H9 (cell line): Measurements from ENCODE around the gene PDE1C. TPM values are rescaled to one million over a fixed set of nuclear protein-coding genes. Genes with fewer than 3 reads are reported as not detected.

ENCODE experiments used
- DNase-seq: peaks from one replicate; pipeline ENCODE4 v3.0.0-alpha.2; 2017
- H2AFZ ChIP-seq: one replicate; pipeline ENCODE4 v1.6.1; 2013; ENCODE audit warnings: mild to moderate bottlenecking, low read length, control low read depth, moderate library complexity
- H2AK5ac ChIP-seq: 2 replicates; pipeline ENCODE4 v1.6.1; 2013; ENCODE audit warnings: low read length, control low read depth, mixed read lengths; ENCODE audit not compliant: insufficient read length
- H2BK120ac ChIP-seq: one replicate; pipeline ENCODE4 v1.6.1; 2013; ENCODE audit warnings: low read depth, mild to moderate bottlenecking, low read length, control low read depth, inconsistent platforms; ENCODE audit not compliant: poor library complexity, severe bottlenecking
- H2BK12ac ChIP-seq: 2 replicates; pipeline ENCODE4 v1.6.1; 2013; ENCODE audit warnings: low read length, control low read depth, mixed read lengths, low read depth; ENCODE audit not compliant: insufficient read length
- H2BK15ac ChIP-seq: 2 replicates; pipeline ENCODE4 v1.6.1; 2013; ENCODE audit warnings: low read depth, low read length, control low read depth
- H2BK20ac ChIP-seq: one replicate; pipeline ENCODE4 v1.6.1; 2013; ENCODE audit warnings: low read depth, mild to moderate bottlenecking, low read length, control low read depth, inconsistent platforms; ENCODE audit not compliant: poor library complexity, severe bottlenecking
- H2BK5ac ChIP-seq: 2 replicates; pipeline ENCODE4 v1.6.1; 2013; ENCODE audit warnings: low read length, control low read depth, mixed read lengths; ENCODE audit not compliant: insufficient read length
- H3K14ac ChIP-seq: 2 replicates; pipeline ENCODE4 v1.6.1; 2013; ENCODE audit warnings: low read length, control low read depth; ENCODE audit not compliant: insufficient read depth
- H3K18ac ChIP-seq: 2 replicates; pipeline ENCODE4 v1.6.1; 2013; ENCODE audit warnings: low read depth, mild to moderate bottlenecking, mixed read lengths, low read length, control low read depth; ENCODE audit not compliant: insufficient read length
- H3K23ac ChIP-seq: 2 replicates; pipeline ENCODE4 v1.6.1; 2013; ENCODE audit warnings: low read length, control low read depth, mixed read lengths, low read depth; ENCODE audit not compliant: insufficient read length
- H3K23me2 ChIP-seq: 2 replicates; pipeline ENCODE4 v1.6.1; 2013; ENCODE audit warnings: low read depth, mild to moderate bottlenecking, mixed read lengths, low read length, control low read depth; ENCODE audit not compliant: insufficient read length, poor library complexity, severe bottlenecking
- H3K27ac ChIP-seq: 2 replicates; pipeline ENCODE4 v1.5.1; 2013; ENCODE audit warnings: low read length, control low read depth, mixed read lengths, low read depth; ENCODE audit not compliant: insufficient read length
- H3K27me3 ChIP-seq: 2 replicates; pipeline ENCODE4 v1.6.1; 2013; ENCODE audit warnings: low read length, control low read depth, inconsistent platforms; ENCODE audit not compliant: insufficient read depth
- H3K4ac ChIP-seq: 2 replicates; pipeline ENCODE4 v1.6.1; 2013; ENCODE audit warnings: low read depth, mild to moderate bottlenecking, control low read depth, inconsistent platforms, low read length, moderate library complexity
- H3K4me1 ChIP-seq: 2 replicates; pipeline ENCODE4 v1.6.1; 2013; ENCODE audit warnings: low read length, control low read depth, inconsistent platforms; ENCODE audit not compliant: insufficient read depth
- H3K4me2 ChIP-seq: 2 replicates; pipeline ENCODE4 v1.6.1; 2013; ENCODE audit warnings: low read length, control low read depth, mixed read lengths; ENCODE audit not compliant: insufficient read length, insufficient read depth
- H3K56ac ChIP-seq: 2 replicates; pipeline ENCODE4 v1.6.1; 2013; ENCODE audit warnings: low read depth, mild to moderate bottlenecking, mixed read lengths, low read length, control low read depth; ENCODE audit not compliant: insufficient read length
- H3K79me1 ChIP-seq: 2 replicates; pipeline ENCODE4 v1.6.1; 2013; ENCODE audit warnings: low read depth, mild to moderate bottlenecking, moderate library complexity, low read length, control low read depth, inconsistent platforms; ENCODE audit not compliant: insufficient read depth, poor library complexity, severe bottlenecking
- H3K79me2 ChIP-seq: 2 replicates; pipeline ENCODE4 v1.6.1; 2013; ENCODE audit warnings: low read length, control low read depth, inconsistent platforms; ENCODE audit not compliant: insufficient read depth
- H3K9ac ChIP-seq: 2 replicates; pipeline ENCODE4 v1.6.1; 2013; ENCODE audit warnings: low read length, control low read depth, mixed read lengths; ENCODE audit not compliant: insufficient read length; ENCODE audit errors: extremely low read depth
- H3K9me3 ChIP-seq: one replicate; pipeline ENCODE4 v1.6.1; 2013; ENCODE audit warnings: low read depth, low read length, inconsistent platforms; ENCODE audit not compliant: control insufficient read depth
- H3T11ph ChIP-seq: one replicate; pipeline ENCODE4 v1.6.1; 2013; ENCODE audit warnings: mild to moderate bottlenecking, low read length, control low read depth, inconsistent platforms
- H4K20me1 ChIP-seq: one replicate; pipeline ENCODE4 v1.6.1; 2013; ENCODE audit not compliant: control insufficient read depth, insufficient read length, insufficient read depth
- H4K5ac ChIP-seq: 2 replicates; pipeline ENCODE4 v1.6.1; 2013; ENCODE audit warnings: low read depth, mild to moderate bottlenecking, mixed read lengths, low read length, control low read depth; ENCODE audit not compliant: insufficient read length
- H4K8ac ChIP-seq: replicated peaks from 2 replicates; pipeline ENCODE4 v1.6.1; 2013; ENCODE audit warnings: low read length, control low read depth, mixed read lengths, low read depth; ENCODE audit not compliant: insufficient read length
- H4K91ac ChIP-seq: 2 replicates; pipeline ENCODE4 v1.6.1; 2013; ENCODE audit warnings: low read depth, mild to moderate bottlenecking, moderate library complexity, mixed read lengths, low read length, control low read depth; ENCODE audit not compliant: insufficient read length
- H3K27ac Mint-ChIP-seq, 3 experiments: 2 replicates in 2 of 3; 3 replicates in 1 of 3; pipeline ENCODE4 v1.8.0; 2020 to 2021; ENCODE audit warnings: mixed read lengths in 3 of 3, mild to moderate bottlenecking in 1 of 3, moderate library complexity in 1 of 3
- H3K27me3 Mint-ChIP-seq: 2 replicates; pipeline ENCODE4 v1.8.0; 2021; ENCODE audit warnings: low read depth, mild to moderate bottlenecking, moderate library complexity, mixed read lengths
- H3K36me3 Mint-ChIP-seq, 3 experiments: 2 replicates in 2 of 3; 3 replicates in 1 of 3; pipeline ENCODE4 v1.8.0; 2020 to 2021; ENCODE audit warnings: low read depth in 3 of 3, mixed read lengths in 3 of 3; ENCODE audit not compliant: insufficient read depth in 1 of 3
- H3K4me1 Mint-ChIP-seq, 2 experiments: 2 replicates each; pipeline ENCODE4 v1.8.0; 2020; ENCODE audit warnings: mixed read lengths in 2 of 2
- H3K4me3 Mint-ChIP-seq, 2 experiments: 2 replicates in 1 of 2; 3 replicates in 1 of 2; pipeline ENCODE4 v1.8.0; 2020 to 2021; ENCODE audit warnings: mild to moderate bottlenecking in 2 of 2, mixed read lengths in 2 of 2, moderate library complexity in 1 of 2
- H3K9me3 Mint-ChIP-seq, 2 experiments: 2 replicates in 1 of 2; 3 replicates in 1 of 2; pipeline ENCODE4 v1.8.0; 2020; ENCODE audit warnings: mild to moderate bottlenecking in 2 of 2, mixed read lengths in 2 of 2, moderate library complexity in 1 of 2
- WGBS: extraction: QIAGEN DNeasy Blood & Tissue Kit; methylation state at CpG from one replicate; pipeline ENCODE4 v1.1.7; 2013; ENCODE audit warnings: missing lambda C conversion rate, low lambda C conversion rate, mixed read lengths; ENCODE audit not compliant: insufficient read length; ENCODE audit errors: extremely low coverage; 5-methylcytosine and 5-hydroxymethylcytosine counted together
- total RNA-seq: library from RNA; stranded (reverse); gene quantifications from 2 replicates; pipeline ENCODE4 v1.2.1, GENCODE V29; 2021
- TF ChIP-seq, protein P1 (sequence below): fragments of 200-600 bp; sonication (generic); conservative IDR thresholded peaks from 3 replicates; pipeline ENCODE4 v1.8.0; 2021; ENCODE audit warnings: antibody characterized with exemption, mild to moderate bottlenecking

PDE1C gene
- total RNA-seq, 1 experiment from 2014 or later = 0.17 TPM

GRCh38 chr7:32089256-32089655, 19.0 kb upstream of the PDE1C start:
- no peaks in the 10 kb centered on the region for H4K20me1 ChIP-seq
- DNase-seq = no peak
- no peaks in the 10 kb centered on the region; the same call in 1 of the 2 replicates for H3K27me3 ChIP-seq
- H3K9me3 ChIP-seq = no peaks in the 10 kb centered on the region
- no peak overlapping the region for H3K4ac ChIP-seq
- H2BK15ac ChIP-seq = no peak overlapping the region
- no peaks in the 10 kb centered on the region for H3K23me2 ChIP-seq
- H3K79me1 ChIP-seq = no peaks in the 10 kb centered on the region
- no peak overlapping the region for H2BK120ac ChIP-seq
- H3K9ac ChIP-seq = no peak overlapping the region
- no peak overlapping the region for H3K56ac ChIP-seq
- H3K18ac ChIP-seq = no peak overlapping the region
- no peak overlapping the region for H3K27ac ChIP-seq
- H4K8ac ChIP-seq = no peak overlapping the region
- TF ChIP-seq, protein P1, sequence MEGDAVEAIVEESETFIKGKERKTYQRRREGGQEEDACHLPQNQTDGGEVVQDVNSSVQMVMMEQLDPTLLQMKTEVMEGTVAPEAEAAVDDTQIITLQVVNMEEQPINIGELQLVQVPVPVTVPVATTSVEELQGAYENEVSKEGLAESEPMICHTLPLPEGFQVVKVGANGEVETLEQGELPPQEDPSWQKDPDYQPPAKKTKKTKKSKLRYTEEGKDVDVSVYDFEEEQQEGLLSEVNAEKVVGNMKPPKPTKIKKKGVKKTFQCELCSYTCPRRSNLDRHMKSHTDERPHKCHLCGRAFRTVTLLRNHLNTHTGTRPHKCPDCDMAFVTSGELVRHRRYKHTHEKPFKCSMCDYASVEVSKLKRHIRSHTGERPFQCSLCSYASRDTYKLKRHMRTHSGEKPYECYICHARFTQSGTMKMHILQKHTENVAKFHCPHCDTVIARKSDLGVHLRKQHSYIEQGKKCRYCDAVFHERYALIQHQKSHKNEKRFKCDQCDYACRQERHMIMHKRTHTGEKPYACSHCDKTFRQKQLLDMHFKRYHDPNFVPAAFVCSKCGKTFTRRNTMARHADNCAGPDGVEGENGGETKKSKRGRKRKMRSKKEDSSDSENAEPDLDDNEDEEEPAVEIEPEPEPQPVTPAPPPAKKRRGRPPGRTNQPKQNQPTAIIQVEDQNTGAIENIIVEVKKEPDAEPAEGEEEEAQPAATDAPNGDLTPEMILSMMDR = no peak
- H3K79me2 ChIP-seq = no peaks in the 10 kb centered on the region
- H2BK12ac ChIP-seq = no peak overlapping the region
- H4K5ac ChIP-seq = no peak overlapping the region
- Mint-ChIP-seq H3K27ac (no peak overlapping the region), H3K9me3 (peaks cover 2% of the 10 kb centered on the region in 2 experiments; a peak in 2 of 5 replicates), H3K4me3 (no peak overlapping the region), H3K27me3 (peaks cover 21% of the 10 kb centered on the region), H3K4me1 (no peaks in the 10 kb centered on the region), H3K36me3 (no peaks in the 10 kb centered on the region)
- no peak overlapping the region for H2AK5ac ChIP-seq
- no peak overlapping the region for H3K14ac ChIP-seq
- H3K4me2 ChIP-seq = no peak overlapping the region
- WGBS = no CpG with 5 or more reads among the region's 5 CpGs
- H2BK20ac ChIP-seq = no peak overlapping the region
- H3T11ph ChIP-seq = no peak overlapping the region
- no peak overlapping the region for H2BK5ac ChIP-seq
- H3K4me1 ChIP-seq = no peaks in the 10 kb centered on the region
- no peak overlapping the region for H2AFZ ChIP-seq
- H4K91ac ChIP-seq = no peak overlapping the region
- H3K23ac ChIP-seq = no peak overlapping the region
